SK-N-SH (cell line): ENCODE measurements around the gene PFKFB2. TPM values are rescaled to one million over a fixed set of nuclear protein-coding genes. Genes with fewer than 3 reads are reported as not detected.

Experiments used
- CTCF ChIA-PET: fragments of 300-600, 350-600 bp; formaldehyde crosslinking; extraction: SDS; loops from one replicate; lab custom pipeline; 2021; lab: Yijun Ruan, JAX
- POLR2A ChIA-PET: fragments of 350-600 bp; sonication (Branson Sonifier 250); formaldehyde crosslinking; extraction: SDS; loops from one replicate; lab custom pipeline; 2020; ENCODE audit warnings: antibody characterized with exemption, inconsistent platforms; lab: Yijun Ruan, JAX
- DNase-seq: peaks from one replicate; pipeline ENCODE4 v3.0.0; 2012
- H2AFZ ChIP-seq: fragments of 200-600 bp; sonication (generic); 2 replicates; pipeline ENCODE4 v1.8.1; 2016; ENCODE audit warnings: antibody characterized with exemption, mild to moderate bottlenecking, low read depth
- H3F3A ChIP-seq: fragments of 200-600 bp; sonication (generic); replicated peaks from 2 replicates; pipeline ENCODE3; 2016; ENCODE audit warnings: antibody characterized with exemption, mild to moderate bottlenecking; ENCODE audit not compliant: insufficient read depth
- H3K27ac ChIP-seq, 2 experiments: fragments of 200-500 bp in 1 of 2; fragments of 200-600 bp in 1 of 2; sonication (Bioruptor generic) in 1 of 2; sonication (generic), shearing (Covaris generic) in 1 of 2; 2 replicates each; pipeline versions ENCODE4 v1.5.1 to v1.6.1; 2014 to 2016; ENCODE audit warnings: low read depth in 2 of 2, inconsistent platforms in 1 of 2, low read length in 1 of 2, mild to moderate bottlenecking in 1 of 2, mixed read lengths in 1 of 2
- H3K27me3 ChIP-seq: fragments of 200-600 bp; sonication (generic), shearing (Covaris generic); 2 replicates; pipeline ENCODE4 v1.6.1; 2016; ENCODE audit warnings: mixed run types; ENCODE audit not compliant: insufficient read depth
- H3K36me3 ChIP-seq, 2 experiments: fragments of 200-500 bp in 1 of 2; fragments of 200-600 bp in 1 of 2; sonication (Bioruptor generic) in 1 of 2; sonication (generic) in 1 of 2; replicated peaks in 1 of 2; 2 replicates each; pipeline versions ENCODE3 to v1.5.1; 2014 to 2016; ENCODE audit warnings: low read length in 1 of 2, mild to moderate bottlenecking in 1 of 2; ENCODE audit not compliant: insufficient read depth in 2 of 2, control insufficient read depth in 1 of 2
- H3K4me1 ChIP-seq, 2 experiments: fragments of 200-500 bp in 1 of 2; fragments of 200-600 bp in 1 of 2; sonication (Bioruptor generic) in 1 of 2; sonication (generic), shearing (Covaris generic) in 1 of 2; 2 replicates each; pipeline versions ENCODE4 v1.5.1 to v1.6.1; 2014 to 2016; ENCODE audit warnings: low read depth in 1 of 2, low read length in 1 of 2, mixed run types in 1 of 2; ENCODE audit not compliant: insufficient read depth in 2 of 2, control insufficient read depth in 1 of 2
- H3K4me2 ChIP-seq: fragments of 200-600 bp; sonication (generic), shearing (Covaris generic); 2 replicates; pipeline ENCODE4 v1.6.1; 2017; ENCODE audit warnings: mixed run types
- H3K4me3 ChIP-seq, 2 experiments: fragments of 200-500 bp in 1 of 2; fragments of 200-600 bp in 1 of 2; sonication (Bioruptor generic) in 1 of 2; sonication (generic), shearing (Covaris generic) in 1 of 2; 2 replicates each; pipeline versions ENCODE4 v1.5.1 to v1.8.1; 2014 to 2016; ENCODE audit warnings: low read depth in 2 of 2, inconsistent platforms in 1 of 2, low read length in 1 of 2, mild to moderate bottlenecking in 1 of 2, mixed read lengths in 1 of 2, moderate library complexity in 1 of 2
- H3K79me2 ChIP-seq: fragments of 200-600 bp; sonication (generic); 2 replicates; pipeline ENCODE4 v1.8.1; 2017; ENCODE audit warnings: mild to moderate bottlenecking; ENCODE audit not compliant: insufficient read depth
- H3K9ac ChIP-seq: fragments of 200-600 bp; sonication (generic); 2 replicates; pipeline ENCODE4 v1.6.1; 2017; ENCODE audit warnings: mixed run types
- H3K9me2 ChIP-seq: fragments of 200-600 bp; sonication (generic); 2 replicates; pipeline ENCODE4 v1.6.1; 2017; ENCODE audit warnings: mixed run types
- H3K9me3 ChIP-seq: fragments of 200-600 bp; sonication (generic); 2 replicates; pipeline ENCODE4 v1.6.1; 2017; ENCODE audit warnings: mixed run types, mild to moderate bottlenecking, moderate library complexity
- H4K20me1 ChIP-seq: fragments of 200-600 bp; sonication (generic); 2 replicates; pipeline ENCODE4 v1.6.1; 2017; ENCODE audit warnings: mild to moderate bottlenecking, mixed run types; ENCODE audit not compliant: insufficient read depth
- CHD2 ChIP-seq: fragments of 150-350 bp; IDR thresholded peaks from 2 replicates; pipeline ENCODE4 v1.6.1; 2018; ENCODE audit warnings: low read length; ENCODE audit not compliant: partially characterized antibody
- EP300 ChIP-seq, 2 experiments: IDR thresholded peaks; 2 replicates each; pipeline versions ENCODE4 v1.4.0 to v1.6.1; 2012; ENCODE audit warnings: borderline replicate concordance in 1 of 2, low read depth in 1 of 2, low read length in 1 of 2
- FOXJ3 ChIP-seq: sonication (generic); formaldehyde crosslinking; IDR thresholded peaks from 2 replicates; pipeline ENCODE4 v1.5.1; 2020; ENCODE audit warnings: mild to moderate bottlenecking, missing genetic modification reagents
- GABPA ChIP-seq: IDR thresholded peaks from 2 replicates; pipeline ENCODE4 v1.4.0; 2012; ENCODE audit warnings: low read depth, mild to moderate bottlenecking
- GATA2 ChIP-seq: sonication (generic); formaldehyde crosslinking; IDR thresholded peaks from 2 replicates; pipeline ENCODE4 v1.5.0; 2020; ENCODE audit warnings: mild to moderate bottlenecking, missing genetic modification reagents
- RFX5 ChIP-seq: IDR thresholded peaks from 2 replicates; pipeline ENCODE4 v1.6.1; 2012; ENCODE audit warnings: mild to moderate bottlenecking, improper control_type of control experiment, low read length
- TEAD4 ChIP-seq: IDR thresholded peaks from 2 replicates; pipeline ENCODE4 v1.4.0; 2012; ENCODE audit warnings: mild to moderate bottlenecking, borderline replicate concordance; ENCODE audit not compliant: insufficient read depth
- YY1 ChIP-seq: IDR thresholded peaks from 2 replicates; pipeline ENCODE4 v1.4.0; 2012; ENCODE audit warnings: low read depth, mild to moderate bottlenecking
- WGBS: methylation state at CpG from one replicate; pipeline ENCODE4 v1.1.6; 2017; ENCODE audit warnings: low lambda C conversion rate; 5-methylcytosine and 5-hydroxymethylcytosine counted together
- polyA plus RNA-seq, 3 experiments: library from polyadenylated mRNA; depleted of rRNA; stranded (reverse); fragments of >200 nt; gene quantifications; 2 replicates each; pipeline ENCODE4 v1.2.3, GENCODE V29; 2012
- TF ChIP-seq, protein P1 (sequence below): IDR thresholded peaks from 2 replicates; pipeline ENCODE4 v1.4.0; 2012; ENCODE audit warnings: low read depth
- TF ChIP-seq, protein P2 (sequence below): fragments of 150-350 bp; IDR thresholded peaks from 2 replicates; pipeline ENCODE4 v1.6.1; 2016; ENCODE audit warnings: mild to moderate bottlenecking, low read depth, low read length
- TF ChIP-seq, protein P3 (sequence below): IDR thresholded peaks from 2 replicates; pipeline ENCODE4 v1.6.1; 2012; ENCODE audit warnings: mild to moderate bottlenecking, low read depth, low read length, moderate library complexity

The PFKFB2 gene
- polyA plus RNA-seq, 1 of the 3 experiments (the other 2 are of a cell fraction) = 1.8 TPM

DNA sequence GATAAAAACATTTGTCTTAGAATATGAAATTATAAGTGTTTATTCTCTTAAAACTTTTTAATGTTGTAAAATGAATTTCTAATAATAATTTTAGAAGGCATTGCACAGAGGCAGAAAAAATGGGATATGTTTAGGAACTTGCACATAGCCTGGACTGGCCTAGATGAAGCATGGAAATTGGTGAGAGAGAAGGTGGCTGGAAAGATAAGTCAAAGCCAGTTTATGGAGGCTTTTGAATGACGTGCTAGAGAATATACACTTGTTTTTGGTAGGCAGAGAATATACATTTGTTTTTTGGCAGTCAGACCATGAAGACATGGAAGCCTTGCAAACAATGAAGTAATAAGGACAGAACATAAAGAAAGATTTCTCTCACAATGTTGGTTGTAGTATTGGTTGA lies 48.6 kb downstream of the PFKFB2 start:
- H4K20me1 ChIP-seq = no peaks in the 10 kb centered on the region
- H3K9ac ChIP-seq = no peak overlapping the region
- no peaks in the 10 kb centered on the region for H3F3A ChIP-seq
- H3K27me3 ChIP-seq = peaks cover 38% of the 10 kb centered on the region
- ChIA-PET POLR2A (no interaction called here), CTCF (no interaction called here)
- no peaks in the 10 kb centered on the region; the same call in 1 of the 2 replicates for H3K9me3 ChIP-seq
- no peaks in the 10 kb centered on the region for H3K79me2 ChIP-seq
- no peak overlapping the region for H3K4me3 ChIP-seq
- no peak for DNase-seq
- no peaks in the 10 kb centered on the region for H3K9me2 ChIP-seq
- no peak for TF ChIP-seq CHD2
- no peak for TF ChIP-seq YY1
- 13% methylated on average over 1 of the region's 1 CpG for WGBS
- H3K27ac ChIP-seq = no peak overlapping the region
- H3K4me2 ChIP-seq = no peak overlapping the region
- no peaks in the 10 kb centered on the region for H3K4me1 ChIP-seq
- no peak overlapping the region for H2AFZ ChIP-seq
- H3K36me3 ChIP-seq = no peaks in the 10 kb centered on the region

DNA sequence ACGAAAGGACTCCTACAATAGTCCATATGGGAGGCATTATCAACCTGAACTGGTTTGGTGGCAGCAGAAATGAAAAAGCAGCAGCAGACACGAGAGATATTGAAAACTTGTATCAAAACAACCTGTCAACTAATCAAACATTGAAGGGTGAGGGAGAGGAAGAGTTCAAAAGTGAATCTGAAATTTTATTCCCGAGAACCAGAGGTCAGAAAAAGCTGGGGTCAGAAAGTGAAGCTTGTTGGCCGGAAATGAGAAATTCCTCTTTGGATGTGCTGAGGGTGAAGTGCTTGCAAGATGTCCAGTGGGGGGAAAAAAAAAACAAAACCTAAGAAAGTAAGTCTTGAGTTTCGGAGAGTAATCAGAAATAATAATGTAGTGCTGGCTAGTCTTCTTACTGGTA lies 49.1 kb downstream of the PFKFB2 start:
- Histone ChIP-seq H3K36me3 (no peaks in the 10 kb centered on the region), H3F3A (no peaks in the 10 kb centered on the region), H3K27me3 (peaks cover 42% of the 10 kb centered on the region), H2AFZ (no peak overlapping the region), H3K9me3 (no peaks in the 10 kb centered on the region; the same call in 1 of the 2 replicates), H3K9ac (no peak overlapping the region), H3K9me2 (no peaks in the 10 kb centered on the region), H3K4me2 (no peak overlapping the region), H3K79me2 (no peaks in the 10 kb centered on the region), H3K27ac (no peak overlapping the region), H4K20me1 (no peaks in the 10 kb centered on the region), H3K4me3 (no peak overlapping the region)
- ChIA-PET POLR2A (no interaction called here), CTCF (no interaction called here)
- no peak for DNase-seq
- 6% methylated on average over 5 of the region's 5 CpGs for WGBS
- TF ChIP-seq, protein P1, sequence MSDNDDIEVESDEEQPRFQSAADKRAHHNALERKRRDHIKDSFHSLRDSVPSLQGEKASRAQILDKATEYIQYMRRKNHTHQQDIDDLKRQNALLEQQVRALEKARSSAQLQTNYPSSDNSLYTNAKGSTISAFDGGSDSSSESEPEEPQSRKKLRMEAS = no peak
- no peak for TF ChIP-seq RFX5
- TF ChIP-seq, protein P2, sequence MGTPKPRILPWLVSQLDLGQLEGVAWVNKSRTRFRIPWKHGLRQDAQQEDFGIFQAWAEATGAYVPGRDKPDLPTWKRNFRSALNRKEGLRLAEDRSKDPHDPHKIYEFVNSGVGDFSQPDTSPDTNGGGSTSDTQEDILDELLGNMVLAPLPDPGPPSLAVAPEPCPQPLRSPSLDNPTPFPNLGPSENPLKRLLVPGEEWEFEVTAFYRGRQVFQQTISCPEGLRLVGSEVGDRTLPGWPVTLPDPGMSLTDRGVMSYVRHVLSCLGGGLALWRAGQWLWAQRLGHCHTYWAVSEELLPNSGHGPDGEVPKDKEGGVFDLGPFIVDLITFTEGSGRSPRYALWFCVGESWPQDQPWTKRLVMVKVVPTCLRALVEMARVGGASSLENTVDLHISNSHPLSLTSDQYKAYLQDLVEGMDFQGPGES = no peak
- TF ChIP-seq FOXJ3 (CRISPR knock-in tag) = no peak
- TF ChIP-seq TEAD4 = no peak
- TF ChIP-seq CHD2 = no peak
- no peak for TF ChIP-seq GABPA
- no peak for TF ChIP-seq GATA2 (CRISPR knock-in tag)
- TF ChIP-seq, protein P3, sequence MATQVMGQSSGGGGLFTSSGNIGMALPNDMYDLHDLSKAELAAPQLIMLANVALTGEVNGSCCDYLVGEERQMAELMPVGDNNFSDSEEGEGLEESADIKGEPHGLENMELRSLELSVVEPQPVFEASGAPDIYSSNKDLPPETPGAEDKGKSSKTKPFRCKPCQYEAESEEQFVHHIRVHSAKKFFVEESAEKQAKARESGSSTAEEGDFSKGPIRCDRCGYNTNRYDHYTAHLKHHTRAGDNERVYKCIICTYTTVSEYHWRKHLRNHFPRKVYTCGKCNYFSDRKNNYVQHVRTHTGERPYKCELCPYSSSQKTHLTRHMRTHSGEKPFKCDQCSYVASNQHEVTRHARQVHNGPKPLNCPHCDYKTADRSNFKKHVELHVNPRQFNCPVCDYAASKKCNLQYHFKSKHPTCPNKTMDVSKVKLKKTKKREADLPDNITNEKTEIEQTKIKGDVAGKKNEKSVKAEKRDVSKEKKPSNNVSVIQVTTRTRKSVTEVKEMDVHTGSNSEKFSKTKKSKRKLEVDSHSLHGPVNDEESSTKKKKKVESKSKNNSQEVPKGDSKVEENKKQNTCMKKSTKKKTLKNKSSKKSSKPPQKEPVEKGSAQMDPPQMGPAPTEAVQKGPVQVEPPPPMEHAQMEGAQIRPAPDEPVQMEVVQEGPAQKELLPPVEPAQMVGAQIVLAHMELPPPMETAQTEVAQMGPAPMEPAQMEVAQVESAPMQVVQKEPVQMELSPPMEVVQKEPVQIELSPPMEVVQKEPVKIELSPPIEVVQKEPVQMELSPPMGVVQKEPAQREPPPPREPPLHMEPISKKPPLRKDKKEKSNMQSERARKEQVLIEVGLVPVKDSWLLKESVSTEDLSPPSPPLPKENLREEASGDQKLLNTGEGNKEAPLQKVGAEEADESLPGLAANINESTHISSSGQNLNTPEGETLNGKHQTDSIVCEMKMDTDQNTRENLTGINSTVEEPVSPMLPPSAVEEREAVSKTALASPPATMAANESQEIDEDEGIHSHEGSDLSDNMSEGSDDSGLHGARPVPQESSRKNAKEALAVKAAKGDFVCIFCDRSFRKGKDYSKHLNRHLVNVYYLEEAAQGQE = no peak
- no peak for TF ChIP-seq EP300 (IDR thresholded peaks at IDR 0.05; ENCODE audit: borderline replicate concordance in 1 of 2, low read depth in 1 of 2, low read length in 1 of 2)
- TF ChIP-seq, all 33 proteins: peak for 0
- no peaks in the 10 kb centered on the region for H3K4me1 ChIP-seq
